ENCODE results near the gene NPY4R2.
"Not testable (repeated sequence)": the region's sequence is repeated elsewhere in the genome, so short reads cannot be mapped to it uniquely, and the experiment has no call there.

DNA sequence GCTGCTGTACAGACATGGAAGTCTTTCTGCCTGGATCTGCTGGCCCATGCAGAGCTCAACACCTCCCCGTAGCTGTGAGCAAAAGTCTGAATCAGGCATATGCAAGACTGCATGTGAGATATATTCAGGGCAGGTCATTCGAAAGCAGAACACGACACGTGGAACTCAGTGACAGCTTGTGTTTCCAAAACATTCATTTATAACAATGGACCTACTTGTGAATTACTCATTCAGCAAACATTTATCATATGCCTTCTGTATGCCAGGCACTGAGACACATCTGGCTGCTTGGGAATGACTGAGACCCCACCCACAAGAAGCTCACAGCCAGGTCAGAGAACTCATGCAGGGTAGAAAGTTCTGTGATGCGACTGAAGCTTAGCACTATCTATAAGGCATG, 46.2 kb upstream of the NPY4R2 start:
- TF ChIP-seq CTCF, POLR2A (IDR thresholded peaks at IDR 0.05): not testable (repeated sequence)
